ENCODE data around the gene C1orf216.
"Not testable (repeated sequence)": the region's sequence is repeated elsewhere in the genome, so short reads cannot be mapped to it uniquely, and the experiment has no call there.

Gene C1orf216

DNA sequence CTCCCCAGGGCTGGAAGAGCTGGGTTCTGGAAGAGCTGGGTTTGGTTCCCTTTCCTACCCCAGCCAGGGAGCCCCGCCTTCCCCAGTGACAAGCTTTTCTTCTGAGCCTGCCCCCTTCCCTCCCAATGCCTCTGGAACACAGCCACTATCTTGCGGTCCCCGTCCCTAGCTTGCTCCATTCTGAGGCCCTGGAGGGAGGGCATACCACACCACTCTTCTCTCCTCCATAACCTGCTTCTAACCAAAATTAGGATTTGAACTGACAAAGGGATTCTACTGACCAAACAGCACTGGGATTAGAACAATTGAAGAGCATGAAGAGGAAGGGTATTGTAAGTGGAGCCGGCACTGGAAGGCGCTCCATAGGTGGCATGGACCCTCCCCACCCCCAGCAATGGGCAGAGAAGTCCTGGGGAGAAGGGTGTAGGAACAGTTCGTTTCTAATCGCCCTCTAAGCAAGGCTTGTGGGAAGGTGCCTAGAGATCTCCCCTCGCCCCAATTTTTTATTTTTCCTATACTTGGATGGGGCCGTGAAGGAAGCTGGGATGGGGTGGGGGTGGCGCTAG, 690 bp downstream of the C1orf216 start:
- Histone ChIP-seq H3F3A (ENCODE audit: insufficient read depth) (no peaks in the 10 kb centered on the region), H3K79me2 (ENCODE audit: insufficient read depth, low read length) (no peaks in the 10 kb centered on the region; the same call in 1 of the 2 replicates), H3K4me2 (ENCODE audit: low read depth, low read length, poor library complexity, severe bottlenecking) (peak overlapping the region; percentile 66), H3K27me3 (ENCODE audit: low read length) (no peaks in the 10 kb centered on the region), H3K36me3 (ENCODE audit: low read length) (no peaks in the 10 kb centered on the region), H4K20me1 (ENCODE audit: low read depth, low read length) (no peaks in the 10 kb centered on the region), H3K4me3 (ENCODE audit: insufficient read depth, low read length, poor library complexity, severe bottlenecking) (peak overlapping the region; percentile 59), H3K9me3 (ENCODE audit: insufficient read depth, low read length) (no peaks in the 10 kb centered on the region), H2AFZ (ENCODE audit: low read depth, low read length, severe bottlenecking) (peak overlapping the region; percentile 77), H3K27ac (ENCODE audit: low read depth, low read length) (peak overlapping the region; percentile 41; the same call in 1 of the 2 replicates), H3K9me2 (replicated peaks; ENCODE audit: insufficient read depth, low read length) (no peaks in the 10 kb centered on the region), H3K9ac (ENCODE audit: low read length) (peak overlapping the region; percentile 67)
- TF ChIP-seq EZH2phosphoT487 (conservative IDR thresholded peaks at IDR 0.05; ENCODE audit: low read length): no peak
- TF ChIP-seq, protein P1, sequence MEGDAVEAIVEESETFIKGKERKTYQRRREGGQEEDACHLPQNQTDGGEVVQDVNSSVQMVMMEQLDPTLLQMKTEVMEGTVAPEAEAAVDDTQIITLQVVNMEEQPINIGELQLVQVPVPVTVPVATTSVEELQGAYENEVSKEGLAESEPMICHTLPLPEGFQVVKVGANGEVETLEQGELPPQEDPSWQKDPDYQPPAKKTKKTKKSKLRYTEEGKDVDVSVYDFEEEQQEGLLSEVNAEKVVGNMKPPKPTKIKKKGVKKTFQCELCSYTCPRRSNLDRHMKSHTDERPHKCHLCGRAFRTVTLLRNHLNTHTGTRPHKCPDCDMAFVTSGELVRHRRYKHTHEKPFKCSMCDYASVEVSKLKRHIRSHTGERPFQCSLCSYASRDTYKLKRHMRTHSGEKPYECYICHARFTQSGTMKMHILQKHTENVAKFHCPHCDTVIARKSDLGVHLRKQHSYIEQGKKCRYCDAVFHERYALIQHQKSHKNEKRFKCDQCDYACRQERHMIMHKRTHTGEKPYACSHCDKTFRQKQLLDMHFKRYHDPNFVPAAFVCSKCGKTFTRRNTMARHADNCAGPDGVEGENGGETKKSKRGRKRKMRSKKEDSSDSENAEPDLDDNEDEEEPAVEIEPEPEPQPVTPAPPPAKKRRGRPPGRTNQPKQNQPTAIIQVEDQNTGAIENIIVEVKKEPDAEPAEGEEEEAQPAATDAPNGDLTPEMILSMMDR (IDR thresholded peaks at IDR 0.05; ENCODE audit: insufficient read depth, low read length, poor library complexity, severe bottlenecking): no peak

DNA sequence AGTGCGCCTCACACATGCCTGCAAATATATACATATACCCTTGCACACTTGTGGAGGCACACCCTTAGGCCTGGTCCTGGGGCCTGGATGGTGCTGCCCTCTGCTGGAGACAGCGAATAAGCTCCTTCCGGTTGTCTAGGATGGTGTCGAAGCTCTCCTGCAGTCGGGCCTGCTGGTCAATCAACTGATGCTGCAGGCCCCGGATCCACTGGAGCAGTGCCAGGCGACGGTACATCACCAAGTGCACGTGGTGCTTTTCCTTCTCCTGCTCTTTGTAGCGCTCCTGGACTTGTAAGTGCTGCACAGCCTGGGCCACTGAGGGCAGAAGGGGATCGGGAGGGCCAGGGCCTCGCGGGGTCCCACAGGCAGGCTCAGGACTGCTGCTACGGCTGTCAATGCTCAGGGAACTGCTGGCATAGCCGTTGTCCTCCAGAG, 3.1 kb downstream of the C1orf216 start:
- Histone ChIP-seq H2AFZ (ENCODE audit: low read depth, low read length, severe bottlenecking) (no peak overlapping the region), H3K9me3 (ENCODE audit: insufficient read depth, low read length) (no peaks in the 10 kb centered on the region), H4K20me1 (ENCODE audit: low read depth, low read length) (no peaks in the 10 kb centered on the region), H3K9ac (ENCODE audit: low read length) (no peak overlapping the region), H3K79me2 (ENCODE audit: insufficient read depth, low read length) (no peaks in the 10 kb centered on the region; the same call in 1 of the 2 replicates), H3K27ac (ENCODE audit: low read depth, low read length) (no peak overlapping the region), H3K9me2 (replicated peaks; ENCODE audit: insufficient read depth, low read length) (no peaks in the 10 kb centered on the region), H3K27me3 (ENCODE audit: low read length) (no peaks in the 10 kb centered on the region), H3F3A (ENCODE audit: insufficient read depth) (no peaks in the 10 kb centered on the region), H3K4me2 (ENCODE audit: low read depth, low read length, poor library complexity, severe bottlenecking) (no peak overlapping the region), H3K36me3 (ENCODE audit: low read length) (no peaks in the 10 kb centered on the region), H3K4me3 (ENCODE audit: insufficient read depth, low read length, poor library complexity, severe bottlenecking) (no peak overlapping the region)
- TF ChIP-seq, protein P1 (IDR thresholded peaks at IDR 0.05; ENCODE audit: insufficient read depth, low read length, poor library complexity, severe bottlenecking): peak; percentile 80
- TF ChIP-seq EZH2phosphoT487 (conservative IDR thresholded peaks at IDR 0.05; ENCODE audit: low read length): no peak

DNA sequence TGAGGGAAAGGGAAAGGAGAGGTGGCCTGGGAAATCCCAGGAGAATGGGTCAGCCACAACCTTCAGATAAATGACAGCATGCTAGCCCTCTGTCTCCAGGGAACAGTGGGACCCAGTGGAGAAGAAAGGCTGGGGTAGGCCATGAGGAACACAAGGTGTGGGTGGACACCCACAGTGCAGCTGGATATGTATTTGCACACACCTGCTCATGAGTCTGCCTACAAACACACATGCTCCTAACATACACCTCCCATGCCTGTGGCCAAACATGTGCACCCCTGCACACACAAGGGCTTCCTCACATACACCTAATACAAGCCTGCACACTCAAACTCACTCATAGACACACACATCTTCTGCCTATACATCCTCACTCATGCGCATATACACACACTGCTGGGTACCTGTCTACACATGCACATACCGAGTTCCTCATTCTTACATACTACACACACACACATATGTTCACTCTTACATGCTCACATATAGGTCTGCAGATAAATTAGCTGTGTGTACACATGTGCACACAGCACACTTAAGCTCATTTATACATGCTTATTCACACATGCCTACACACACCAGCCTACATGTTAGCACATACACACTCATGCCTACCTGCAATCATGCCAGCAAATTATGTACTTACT, 3.6 kb downstream of the C1orf216 start:
- Histone ChIP-seq H2AFZ (ENCODE audit: low read depth, low read length, severe bottlenecking) (no peak overlapping the region), H3K9ac (ENCODE audit: low read length) (no peak overlapping the region), H3K4me3 (ENCODE audit: insufficient read depth, low read length, poor library complexity, severe bottlenecking) (no peak overlapping the region)

DNA sequence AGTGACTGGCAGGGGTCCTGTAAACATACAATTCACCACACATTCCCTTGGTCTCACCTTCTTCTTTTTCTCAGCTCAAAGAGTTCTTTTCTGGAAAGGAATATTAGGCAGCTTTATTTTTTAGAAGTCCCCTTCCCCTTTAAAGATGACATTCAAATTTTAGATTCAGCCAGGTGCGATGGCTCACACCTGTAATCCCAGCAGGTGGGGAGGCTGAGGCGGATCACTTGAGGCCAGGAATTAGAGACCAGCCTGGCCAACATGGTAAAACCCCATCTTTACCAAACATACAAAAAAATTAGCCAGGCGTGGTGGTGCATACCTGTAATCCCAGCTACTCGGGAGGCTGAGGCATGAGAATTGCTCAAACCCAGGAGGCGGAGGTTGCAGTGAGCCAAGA, 7.6 kb downstream of the C1orf216 start:
- not testable (repeated sequence) for H3K27ac ChIP-seq (ENCODE audit: low read depth, low read length); H3K9me2 ChIP-seq (replicated peaks; ENCODE audit: insufficient read depth, low read length); H3K36me3 ChIP-seq (ENCODE audit: low read length); H4K20me1 ChIP-seq (ENCODE audit: low read depth, low read length); H3K79me2 ChIP-seq (ENCODE audit: insufficient read depth, low read length); H3K4me2 ChIP-seq (ENCODE audit: low read depth, low read length, poor library complexity, severe bottlenecking); H3F3A ChIP-seq (ENCODE audit: insufficient read depth); H3K9me3 ChIP-seq (ENCODE audit: insufficient read depth, low read length); H2AFZ ChIP-seq (ENCODE audit: low read depth, low read length, severe bottlenecking); H3K27me3 ChIP-seq (ENCODE audit: low read length); H3K9ac ChIP-seq (ENCODE audit: low read length); H3K4me3 ChIP-seq (ENCODE audit: insufficient read depth, low read length, poor library complexity, severe bottlenecking)

More for the DNA sequence above, 3.6 kb downstream of the C1orf216 start:
- Histone ChIP-seq H4K20me1 (ENCODE audit: low read depth, low read length) (no peaks in the 10 kb centered on the region), H3K27ac (ENCODE audit: low read depth, low read length) (no peak overlapping the region), H3K4me2 (ENCODE audit: low read depth, low read length, poor library complexity, severe bottlenecking) (no peak overlapping the region), H3K9me3 (ENCODE audit: insufficient read depth, low read length) (no peaks in the 10 kb centered on the region), H3K79me2 (ENCODE audit: insufficient read depth, low read length) (no peaks in the 10 kb centered on the region; the same call in 1 of the 2 replicates), H3F3A (ENCODE audit: insufficient read depth) (no peaks in the 10 kb centered on the region), H3K36me3 (ENCODE audit: low read length) (no peaks in the 10 kb centered on the region), H3K27me3 (ENCODE audit: low read length) (no peaks in the 10 kb centered on the region), H3K9me2 (replicated peaks; ENCODE audit: insufficient read depth, low read length) (no peaks in the 10 kb centered on the region)
- TF ChIP-seq EZH2phosphoT487 (conservative IDR thresholded peaks at IDR 0.05; ENCODE audit: low read length): no peak
- TF ChIP-seq, protein P1 (IDR thresholded peaks at IDR 0.05; ENCODE audit: insufficient read depth, low read length, poor library complexity, severe bottlenecking): no peak

Measured in SU-DHL-6 (cell line).